ENCODE data around the gene ARPC1A.
"Not testable (repeated sequence)": the region's sequence is repeated elsewhere in the genome, so short reads cannot be mapped to it uniquely, and the experiment has no call there.

ARPC1A gene

GRCh38 chr7:99344061-99344647 is 18.5 kb downstream of the ARPC1A start:
- H3K27ac ChIP-seq, result peak overlapping the region in 1 of 2 donors; percentile 49
- no peak for DNase-seq (ENCODE audit: low spot score)
- H3K4me3 ChIP-seq, result no peak overlapping the region
- TF ChIP-seq CTCF (IDR thresholded peaks at IDR 0.05), result no peak

- not testable (repeated sequence) for H3K4me3 ChIP-seq; H3K27ac ChIP-seq; DNase-seq (ENCODE audit: low spot score)
Observed at GRCh38 chr7:99350641-99351040, 24.9 kb downstream of the ARPC1A start.

- no peak for TF ChIP-seq CTCF (IDR thresholded peaks at IDR 0.05)
- DNase-seq (ENCODE audit: low spot score), result no peak
- Histone ChIP-seq H3K4me3 (no peak overlapping the region), H3K27ac (no peak overlapping the region)
Observed at GRCh38 chr7:99352247-99352646, 26.5 kb downstream of the ARPC1A start.

- no peak overlapping the region for H3K27ac ChIP-seq
- TF ChIP-seq CTCF (IDR thresholded peaks at IDR 0.05), result no peak
- no peak for DNase-seq (ENCODE audit: low spot score)
- H3K4me3 ChIP-seq, result no peak overlapping the region
Observed at GRCh38 chr7:99355098-99355497, 29.4 kb downstream of the ARPC1A start.

- Histone ChIP-seq H3K27ac (peak overlapping the region in 1 of 2 donors; percentile 6), H3K4me3 (no peak overlapping the region)
- TF ChIP-seq CTCF (IDR thresholded peaks at IDR 0.05), result no peak
- no peak for DNase-seq (ENCODE audit: low spot score)
Observed at GRCh38 chr7:99357701-99358490, 32.2 kb downstream of the ARPC1A start.

- DNase-seq (ENCODE audit: low spot score), result not testable (repeated sequence)
Observed at GRCh38 chr7:99358521-99358920, 32.8 kb downstream of the ARPC1A start.

GRCh38 chr7:99359465-99360154 is 33.9 kb downstream of the ARPC1A start:
- no peak for TF ChIP-seq CTCF (IDR thresholded peaks at IDR 0.05)
- no peak for DNase-seq (ENCODE audit: low spot score)
- Histone ChIP-seq H3K4me3 (no peak overlapping the region), H3K27ac (no peak overlapping the region)

More at GRCh38 chr7:99358521-99358920, 32.8 kb downstream of the ARPC1A start:
- H3K27ac ChIP-seq, H3K4me3 ChIP-seq: not testable (repeated sequence)

GRCh38 chr7:99362801-99363200 is 37.1 kb downstream of the ARPC1A start:
- no peak for TF ChIP-seq CTCF (IDR thresholded peaks at IDR 0.05)
- Histone ChIP-seq H3K4me3 (no peak overlapping the region), H3K27ac (no peak overlapping the region)
- DNase-seq (ENCODE audit: low spot score), result no peak
